Liver (tissue), 3 donors: ENCODE results near the gene MC4R.

ENCODE experiments used
- EGR1 ChIP-seq, 2 donors: IDR thresholded peaks; 2 replicates each; pipeline ENCODE4 v1.6.1; 2016 to 2018; ENCODE audit warnings: antibody characterized with exemption in 2 of 2, low read depth in 2 of 2
- FOXA1 ChIP-seq: IDR thresholded peaks from 2 replicates; pipeline ENCODE4 v1.6.1; 2016; ENCODE audit warnings: antibody characterized with exemption
- GABPA ChIP-seq, 2 donors: IDR thresholded peaks in 1 of 2; conservative IDR thresholded peaks in 1 of 2; 2 replicates each; pipeline ENCODE4 v1.6.1; 2016; ENCODE audit warnings: antibody characterized with exemption in 2 of 2, mild to moderate bottlenecking in 1 of 2, moderate library complexity in 1 of 2
- JUND ChIP-seq, 2 donors: IDR thresholded peaks; 2 replicates each; pipeline ENCODE4 v1.6.1; 2016; ENCODE audit warnings: antibody characterized with exemption in 2 of 2
- NR2F2 ChIP-seq: IDR thresholded peaks from 2 replicates; pipeline ENCODE4 v1.6.1; 2016; ENCODE audit warnings: antibody characterized with exemption
- REST ChIP-seq: IDR thresholded peaks from 2 replicates; pipeline ENCODE4 v1.6.1; 2016; ENCODE audit warnings: antibody characterized with exemption, mild to moderate bottlenecking
- TAF1 ChIP-seq: conservative IDR thresholded peaks from 2 replicates; pipeline ENCODE4 v1.6.1; 2016; ENCODE audit warnings: antibody characterized with exemption, mild to moderate bottlenecking
- YY1 ChIP-seq: IDR thresholded peaks from 2 replicates; pipeline ENCODE4 v1.6.1; 2016; ENCODE audit warnings: antibody characterized with exemption, mild to moderate bottlenecking
- TF ChIP-seq, protein P1 (sequence below): fragments of 150-350 bp; IDR thresholded peaks from 2 replicates; pipeline ENCODE4 v1.5.1; 2017; ENCODE audit warnings: improper control_type of control experiment, low read depth, low read length; ENCODE audit not compliant: missing input control
- TF ChIP-seq, protein P2 (sequence below): IDR thresholded peaks from 2 replicates; pipeline ENCODE4 v1.6.1; 2016; ENCODE audit warnings: antibody characterized with exemption
- donor health status: healthy.
- donor health status: healthy.

DNA sequence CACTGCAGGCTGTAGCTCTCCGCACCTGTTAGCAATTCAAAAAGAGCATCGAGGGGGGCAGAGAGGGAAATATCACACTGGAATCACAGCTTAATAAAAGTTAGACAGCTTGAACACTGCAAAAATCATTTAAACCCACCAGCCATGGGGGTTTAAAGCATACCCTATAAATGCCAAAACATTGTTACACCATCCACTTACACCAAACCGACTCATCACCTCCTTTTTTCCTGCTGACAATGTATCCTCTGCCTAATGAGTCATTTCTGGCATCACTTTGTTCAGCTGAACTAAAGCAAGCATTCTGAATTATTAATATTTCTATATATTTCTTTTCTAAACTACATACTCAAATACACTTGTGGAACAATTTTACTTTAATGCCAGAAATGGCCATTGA lies 21.6 kb downstream of the MC4R start:
- TF ChIP-seq, protein P1, sequence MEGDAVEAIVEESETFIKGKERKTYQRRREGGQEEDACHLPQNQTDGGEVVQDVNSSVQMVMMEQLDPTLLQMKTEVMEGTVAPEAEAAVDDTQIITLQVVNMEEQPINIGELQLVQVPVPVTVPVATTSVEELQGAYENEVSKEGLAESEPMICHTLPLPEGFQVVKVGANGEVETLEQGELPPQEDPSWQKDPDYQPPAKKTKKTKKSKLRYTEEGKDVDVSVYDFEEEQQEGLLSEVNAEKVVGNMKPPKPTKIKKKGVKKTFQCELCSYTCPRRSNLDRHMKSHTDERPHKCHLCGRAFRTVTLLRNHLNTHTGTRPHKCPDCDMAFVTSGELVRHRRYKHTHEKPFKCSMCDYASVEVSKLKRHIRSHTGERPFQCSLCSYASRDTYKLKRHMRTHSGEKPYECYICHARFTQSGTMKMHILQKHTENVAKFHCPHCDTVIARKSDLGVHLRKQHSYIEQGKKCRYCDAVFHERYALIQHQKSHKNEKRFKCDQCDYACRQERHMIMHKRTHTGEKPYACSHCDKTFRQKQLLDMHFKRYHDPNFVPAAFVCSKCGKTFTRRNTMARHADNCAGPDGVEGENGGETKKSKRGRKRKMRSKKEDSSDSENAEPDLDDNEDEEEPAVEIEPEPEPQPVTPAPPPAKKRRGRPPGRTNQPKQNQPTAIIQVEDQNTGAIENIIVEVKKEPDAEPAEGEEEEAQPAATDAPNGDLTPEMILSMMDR, result no peak
- no peak for TF ChIP-seq TAF1
- no peak for TF ChIP-seq REST
- TF ChIP-seq NR2F2, result no peak
- no peak for TF ChIP-seq JUND (IDR thresholded peaks at IDR 0.05)
- no peak for TF ChIP-seq FOXA1
- TF ChIP-seq EGR1 (IDR thresholded peaks at IDR 0.05; ENCODE audit: low read depth in 2 of 2), result no peak
- TF ChIP-seq, protein P2, sequence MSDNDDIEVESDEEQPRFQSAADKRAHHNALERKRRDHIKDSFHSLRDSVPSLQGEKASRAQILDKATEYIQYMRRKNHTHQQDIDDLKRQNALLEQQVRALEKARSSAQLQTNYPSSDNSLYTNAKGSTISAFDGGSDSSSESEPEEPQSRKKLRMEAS, result no peak
- no peak for TF ChIP-seq GABPA (IDR thresholded peaks at IDR 0.05 in 1 of 2, conservative IDR thresholded peaks at IDR 0.05 in 1 of 2)
- TF ChIP-seq YY1, result no peak
